ENCODE results near the gene CXCL10.
A peak's percentile ranks its signal among the peaks of the same experiment; 100 is the strongest.
"Not testable (repeated sequence)": the region's sequence is repeated elsewhere in the genome, so short reads cannot be mapped to it uniquely, and the experiment has no call there.

CXCL10 gene

DNA sequence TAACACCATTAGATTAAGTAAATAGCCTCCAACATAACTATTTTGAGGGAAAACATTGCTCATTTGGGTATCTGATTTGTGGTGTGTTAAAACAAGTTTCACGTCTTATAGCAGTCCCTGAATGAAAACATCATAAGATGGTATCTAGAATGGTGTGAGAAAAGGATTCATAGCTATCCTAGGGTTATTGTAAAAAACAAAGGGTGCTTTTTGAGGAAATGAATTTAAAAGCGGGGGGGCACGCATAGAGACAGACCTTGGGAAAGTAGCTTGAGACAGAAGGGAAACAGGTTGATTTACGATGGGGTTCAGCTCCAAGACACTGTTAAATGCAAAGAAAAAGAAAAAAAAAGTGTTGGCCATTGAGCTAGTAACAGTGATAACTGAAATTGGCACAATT lies 768 bp upstream of the CXCL10 start:
- no peak for DNase-seq

DNA sequence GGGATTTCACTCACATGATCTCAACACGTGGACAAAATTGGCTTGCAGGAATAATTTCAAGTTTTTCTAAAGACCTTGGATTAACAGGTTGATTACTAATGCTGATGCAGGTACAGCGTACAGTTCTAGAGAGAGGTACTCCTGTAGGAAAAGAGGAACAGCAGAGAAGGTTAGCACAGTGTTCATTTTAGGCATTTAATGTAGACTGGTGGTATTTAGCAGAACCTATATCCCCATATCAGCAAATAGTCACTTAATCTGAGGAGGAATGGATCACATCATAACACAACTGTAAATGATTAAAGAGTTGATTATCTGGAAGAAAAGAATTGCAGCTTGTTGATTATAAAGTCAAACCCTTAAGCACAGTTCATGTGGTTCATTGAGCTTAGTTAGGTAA lies 620 bp downstream of the CXCL10 start:
- no peak for DNase-seq

DNA sequence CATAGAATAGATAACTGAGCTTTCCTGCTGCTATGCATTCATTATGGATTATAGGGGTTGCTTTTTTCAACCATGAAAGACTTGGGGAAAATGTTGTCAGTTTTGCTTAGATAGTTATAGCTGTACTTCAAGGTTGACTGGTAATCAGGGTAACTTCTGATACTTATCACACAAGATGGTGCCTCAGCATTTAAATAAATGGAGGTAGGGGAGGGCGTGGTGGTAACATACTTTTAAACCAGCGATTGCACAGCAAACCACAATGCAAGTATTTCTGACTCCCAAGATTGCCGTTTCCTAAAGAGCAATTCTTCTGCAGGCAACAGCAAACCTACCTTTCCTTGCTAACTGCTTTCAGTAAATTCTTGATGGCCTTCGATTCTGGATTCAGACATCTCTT lies 1.3 kb downstream of the CXCL10 start:
- no peak for DNase-seq

DNA sequence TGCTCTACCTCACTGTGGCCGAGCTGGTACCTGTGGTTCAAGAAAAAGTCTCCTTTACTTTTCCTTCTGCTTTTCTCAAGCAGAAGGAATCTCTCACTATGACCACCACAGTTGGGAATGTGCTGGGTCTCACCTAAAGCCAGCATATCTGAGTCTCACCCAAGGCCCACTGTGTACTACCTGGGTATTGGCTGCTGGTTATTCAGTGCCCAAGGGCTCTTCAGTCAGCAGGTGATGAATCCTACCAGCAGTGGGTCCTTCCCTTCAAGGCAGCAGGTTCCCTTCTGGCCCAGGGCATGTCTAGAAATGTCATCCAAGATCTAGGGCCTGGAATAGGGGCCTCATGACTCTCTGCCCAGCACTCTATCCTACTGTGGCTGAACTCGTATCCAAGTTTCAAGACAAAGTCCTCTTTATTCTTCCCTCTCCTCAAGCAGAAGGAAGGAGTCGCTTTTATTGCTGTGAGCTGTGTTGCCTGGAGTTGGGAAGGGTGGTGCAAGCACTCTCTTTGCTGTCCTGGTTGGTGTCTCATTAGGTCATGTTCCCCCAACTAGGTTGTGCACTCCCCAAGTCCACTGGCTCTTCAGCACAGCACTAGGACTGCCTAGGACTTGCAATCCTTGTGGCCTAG lies 6.1 kb downstream of the CXCL10 start:
- DNase-seq: no peak

DNA sequence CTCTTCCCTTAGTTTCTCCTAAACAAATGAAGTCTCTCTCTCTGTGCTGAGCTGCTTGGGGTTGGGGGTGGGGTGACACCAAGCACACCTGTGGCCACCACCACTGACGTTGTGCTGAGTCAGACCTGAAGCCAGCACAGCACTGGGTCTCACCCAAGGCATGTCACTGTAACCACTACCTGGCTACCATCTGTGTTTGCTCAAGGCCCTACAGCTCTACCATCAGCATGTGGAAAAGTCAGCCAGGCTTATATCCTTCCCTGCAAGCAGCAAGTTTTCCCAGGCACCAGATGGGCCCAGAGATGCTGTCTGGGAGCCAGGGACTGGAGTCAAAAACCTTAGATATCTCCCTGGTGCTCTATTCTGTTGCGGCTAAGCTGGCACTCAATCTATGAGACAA lies 6.9 kb downstream of the CXCL10 start:
- no peak for DNase-seq

DNA sequence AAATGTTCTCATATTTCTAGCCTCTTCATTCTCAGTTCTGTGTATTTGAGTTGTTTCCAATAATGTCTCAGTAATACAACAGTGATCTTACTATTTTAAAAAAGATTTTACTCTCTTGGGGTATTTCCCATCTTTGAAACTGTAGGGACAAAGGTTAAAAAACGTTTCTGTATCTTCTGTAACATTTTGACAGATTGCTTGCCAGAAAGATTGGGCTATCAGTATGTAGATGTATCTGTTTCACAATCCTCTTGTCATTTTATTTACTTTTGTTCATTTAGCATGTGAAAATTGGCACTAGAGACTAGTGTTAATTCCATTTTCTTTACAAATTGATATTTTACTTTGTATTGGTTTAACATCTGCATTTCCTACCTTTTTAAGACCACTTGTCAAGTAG lies 9.8 kb downstream of the CXCL10 start:
- DNase-seq: no peak

DNA sequence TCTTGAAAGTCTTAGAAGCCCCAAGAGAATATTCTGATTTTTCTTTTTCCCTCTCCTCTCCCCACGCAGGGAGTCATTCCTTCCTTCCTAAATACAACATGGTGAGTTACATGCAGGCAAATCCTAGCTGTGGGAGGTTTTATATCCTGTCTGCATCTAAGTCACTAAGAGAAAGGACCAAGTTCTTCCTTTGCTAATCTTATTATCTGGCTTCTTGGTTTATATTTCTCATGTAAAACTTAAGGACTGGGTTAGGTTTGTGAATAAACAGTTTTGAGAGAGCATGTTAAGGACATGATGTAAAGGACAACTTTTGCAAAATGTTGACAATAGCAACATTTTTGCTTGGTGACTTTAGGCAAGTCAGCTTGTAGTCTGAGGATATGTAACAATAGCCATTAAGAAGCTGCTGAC lies 10.9 kb downstream of the CXCL10 start:
- DNase-seq: no peak

DNA sequence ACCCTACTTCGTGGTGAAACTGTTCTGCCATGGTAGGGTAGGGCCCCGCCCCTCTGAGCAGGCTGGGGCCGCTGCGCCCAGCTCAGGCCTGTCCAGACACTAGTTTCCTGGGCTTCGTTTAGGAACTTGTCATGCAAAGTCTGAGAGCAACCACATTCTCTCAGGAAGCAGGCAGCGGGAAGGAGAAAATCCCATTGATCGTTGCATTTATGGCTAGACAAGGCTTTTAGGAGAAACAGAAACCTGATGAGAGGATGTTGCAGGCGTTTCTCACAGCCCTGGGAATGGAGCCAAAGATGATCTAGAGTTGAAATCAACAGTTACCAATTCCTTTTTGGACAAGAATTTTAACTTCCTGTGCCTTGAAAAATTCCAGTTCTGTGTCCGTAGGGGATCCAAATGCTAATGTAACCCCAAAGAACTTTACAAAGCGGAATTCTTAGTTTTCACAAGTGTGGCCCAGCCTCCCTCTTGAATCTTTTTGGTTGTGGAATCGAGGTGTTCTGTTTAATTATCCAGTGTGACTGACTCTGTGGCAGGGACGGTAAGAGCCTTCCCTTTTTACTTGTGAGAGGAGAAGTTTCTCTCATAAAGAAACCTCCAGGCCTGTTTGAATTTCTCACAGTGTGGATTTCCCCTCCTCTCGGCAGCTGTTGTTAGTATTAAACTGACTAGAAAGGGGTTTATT lies 11.5 kb downstream of the CXCL10 start:
- DNase-seq: no peak

DNA sequence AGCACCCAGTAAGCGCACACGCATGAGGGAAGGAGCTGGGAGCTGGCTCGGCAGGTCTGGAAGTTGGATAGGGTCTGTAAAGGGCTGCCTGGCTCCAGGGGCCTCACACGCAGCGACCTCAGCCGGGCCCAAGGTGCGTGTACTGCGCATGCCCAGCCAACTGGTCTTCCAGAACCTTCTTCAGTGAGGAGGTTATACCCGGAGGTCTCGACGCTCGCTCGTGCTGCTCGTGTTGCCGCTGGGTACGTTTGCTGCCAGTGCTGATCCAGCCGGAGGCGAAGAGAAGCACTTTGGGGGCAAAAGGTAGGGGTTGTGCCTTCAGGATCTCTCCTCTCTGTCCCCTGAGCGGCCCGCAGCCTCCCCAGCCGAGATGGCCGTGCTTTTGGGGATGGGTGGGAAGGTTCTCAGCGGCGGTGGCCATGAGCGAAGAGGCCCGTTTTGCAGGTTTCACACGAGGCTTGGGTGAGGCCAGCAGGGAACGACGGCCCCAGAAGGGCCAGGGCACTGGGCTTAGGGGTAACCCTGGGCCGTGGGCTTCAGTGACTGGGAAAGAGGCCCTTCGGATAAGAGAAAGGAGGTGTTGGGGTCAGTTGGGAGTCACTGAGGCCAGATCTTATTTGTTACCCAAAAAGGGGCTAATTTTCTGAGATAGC lies 12.2 kb downstream of the CXCL10 start:
- no peak for DNase-seq

DNA sequence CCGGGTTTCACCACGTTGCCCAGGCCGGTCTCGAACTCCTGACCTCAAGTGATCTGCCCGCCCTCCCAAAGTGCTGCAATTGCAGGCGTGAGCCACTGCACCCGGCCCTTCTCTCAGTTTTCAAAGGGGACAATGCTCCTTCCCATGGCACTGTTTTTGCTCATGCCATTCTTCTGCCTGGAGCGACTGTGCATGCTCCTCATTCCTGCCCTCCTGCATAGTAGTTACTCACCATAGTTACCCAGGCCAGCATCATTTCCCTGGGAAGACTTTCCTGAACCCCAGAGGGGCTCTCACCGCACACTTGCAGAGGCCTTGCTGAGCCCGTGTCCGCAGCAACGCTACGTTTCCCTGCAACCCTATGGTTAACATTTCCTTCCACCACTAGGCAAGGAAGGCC lies 12.7 kb downstream of the CXCL10 start:
- no peak for DNase-seq

DNA sequence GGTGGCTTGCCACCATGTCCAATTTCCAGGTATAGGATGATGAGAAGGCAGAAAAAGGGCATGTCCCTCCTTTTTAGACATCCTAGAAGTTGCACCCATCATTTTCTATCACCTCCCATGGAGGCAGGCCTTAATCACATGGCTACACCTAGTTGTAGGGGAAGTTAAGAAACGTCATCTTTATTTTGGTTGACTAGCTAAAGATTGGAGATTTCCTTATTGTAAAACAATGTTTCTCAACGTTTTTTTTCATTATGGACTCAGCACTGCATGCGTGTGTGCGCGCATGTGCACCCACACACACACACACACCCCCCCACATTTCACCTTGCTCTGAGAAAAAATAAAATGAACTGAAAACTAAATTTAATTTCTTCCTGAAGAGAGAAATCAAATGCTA lies 14.0 kb downstream of the CXCL10 start:
- no peak for DNase-seq

DNA sequence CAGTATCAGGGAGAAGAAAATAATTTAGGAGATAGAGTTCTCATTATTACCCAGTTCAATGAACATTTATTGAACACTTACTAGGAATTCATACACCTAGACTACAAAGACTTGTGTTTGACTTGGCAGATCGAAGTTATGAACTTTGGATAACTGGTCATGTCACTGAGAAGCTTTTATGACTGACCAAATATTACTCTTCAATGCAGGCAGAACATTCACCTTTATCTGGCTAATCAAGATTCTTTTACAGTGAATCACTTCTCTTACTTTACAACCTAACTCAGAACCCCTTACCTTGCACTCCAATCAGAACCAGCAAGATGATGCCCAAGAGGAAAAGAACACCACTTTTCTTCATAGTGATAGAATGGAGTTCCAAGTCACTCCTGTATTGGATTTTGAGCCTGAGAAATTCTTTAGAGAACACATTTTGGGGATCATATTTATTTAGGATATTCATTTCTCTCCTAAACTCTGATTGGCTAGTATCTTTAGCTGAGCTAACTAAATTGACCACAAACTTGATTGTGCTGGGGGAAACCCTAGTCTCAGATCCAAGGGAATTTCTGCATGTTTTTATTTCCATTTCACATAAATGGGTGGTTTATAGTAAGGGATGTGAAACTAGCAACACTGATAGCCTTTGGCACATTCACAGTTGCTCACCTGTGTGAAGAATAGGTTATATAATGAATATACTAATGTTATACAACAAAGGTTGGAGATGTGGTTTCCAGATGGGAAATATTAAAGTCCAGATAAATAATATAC lies 16.0 kb downstream of the CXCL10 start, which contains the start of gene CXCL9:
Gene CXCL9 (minus strand): TSS at position 421 of the 774 bp plus-strand sequence. CDS start 60 bp downstream, at position 361.
- no peak for DNase-seq

DNA sequence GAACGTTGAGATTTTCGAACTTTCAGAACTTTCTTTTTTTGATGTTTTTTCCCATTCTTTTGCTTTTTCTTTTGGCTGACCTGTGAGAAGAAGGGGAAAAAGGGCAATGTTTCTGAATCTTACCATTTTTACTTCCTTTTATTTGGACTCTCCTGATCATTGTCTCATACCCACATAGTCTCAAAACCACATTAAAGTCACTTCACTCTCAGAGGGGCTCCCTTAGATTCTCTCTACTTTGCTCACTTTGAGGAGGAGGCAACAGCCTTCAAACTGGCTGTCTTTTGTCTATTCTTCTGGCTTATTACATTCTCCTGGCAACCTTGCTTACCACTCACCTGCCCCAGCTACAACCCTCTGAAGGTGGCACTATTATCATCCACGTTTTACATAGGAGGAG lies 19.7 kb downstream of the CXCL10 start:
- no peak for DNase-seq

DNA sequence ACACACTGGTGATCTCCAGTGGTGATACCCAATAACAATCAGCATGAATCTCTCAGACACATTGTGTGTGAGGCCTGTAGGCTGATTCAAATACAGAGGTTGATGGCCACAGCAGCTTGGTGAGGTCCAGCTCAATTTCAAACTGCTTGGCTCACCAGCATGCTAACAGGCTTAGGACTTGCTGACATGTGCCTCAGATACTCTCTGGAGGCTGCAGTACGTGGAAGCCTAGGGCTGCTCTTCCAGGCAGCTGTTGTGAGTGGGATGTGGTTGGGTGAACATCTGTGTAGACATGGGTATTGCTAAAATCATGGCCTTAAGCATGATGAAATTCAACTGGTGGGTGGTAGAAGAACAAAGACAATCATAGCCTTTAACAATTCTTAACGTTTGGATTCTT lies 20.3 kb downstream of the CXCL10 start:
- no peak for DNase-seq

DNA sequence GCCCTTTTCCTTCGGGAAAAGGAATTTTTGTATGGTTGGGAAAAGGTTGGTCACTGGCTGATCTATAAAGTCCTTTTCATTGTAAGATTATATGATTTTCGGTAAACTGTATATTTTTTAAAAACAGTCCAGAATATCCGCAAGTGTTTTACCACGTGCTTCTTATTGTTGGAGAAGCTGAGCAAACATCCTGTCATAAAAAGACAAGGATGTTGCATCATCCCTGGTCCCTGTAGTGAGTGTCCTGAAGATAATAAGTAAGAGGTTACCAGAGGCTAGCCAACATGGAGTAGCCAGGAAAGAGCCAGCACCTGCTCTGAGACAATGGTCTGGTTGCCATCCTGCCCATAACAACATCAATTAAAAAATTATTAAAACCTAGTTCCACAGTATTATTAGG lies 21.1 kb downstream of the CXCL10 start:
- DNase-seq: no peak

DNA sequence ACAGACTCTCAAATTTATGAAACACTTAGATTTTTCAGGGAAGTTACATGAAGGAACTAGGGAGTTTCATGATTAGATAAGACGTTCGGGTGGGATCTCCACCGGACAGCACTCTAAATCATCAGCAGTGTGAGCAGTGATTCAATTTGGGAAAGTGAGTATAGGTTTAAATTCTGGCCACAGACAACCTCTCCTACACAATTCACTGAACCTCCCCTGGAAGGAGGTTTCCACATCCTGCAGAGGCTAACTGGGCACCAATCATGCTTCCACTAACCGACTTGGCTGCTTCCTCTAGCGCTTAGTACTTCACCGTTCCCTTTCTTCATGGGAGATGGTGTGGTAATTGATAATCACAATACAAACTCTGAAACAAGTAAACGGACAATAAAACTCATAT lies 21.6 kb downstream of the CXCL10 start:
- no peak for DNase-seq

DNA sequence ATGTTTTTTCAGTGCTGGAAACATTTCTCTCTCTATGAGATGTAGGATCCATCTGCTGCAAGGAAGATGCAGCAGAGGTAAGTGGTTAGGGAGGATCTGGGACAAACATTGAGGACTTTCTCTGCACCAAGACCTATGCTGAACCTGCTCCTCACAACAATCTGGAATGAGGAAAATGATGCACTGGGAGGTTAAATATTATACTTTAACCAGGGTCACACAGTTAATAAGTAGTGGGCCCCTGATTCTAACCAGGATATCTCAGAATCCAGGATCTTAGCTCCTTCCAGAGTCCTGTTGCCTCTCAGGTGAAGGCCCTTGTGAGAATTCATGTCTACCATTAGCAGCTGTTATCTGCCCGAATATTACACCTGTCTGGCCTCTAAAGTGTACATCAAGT lies 23.0 kb downstream of the CXCL10 start:
- no peak for DNase-seq

DNA sequence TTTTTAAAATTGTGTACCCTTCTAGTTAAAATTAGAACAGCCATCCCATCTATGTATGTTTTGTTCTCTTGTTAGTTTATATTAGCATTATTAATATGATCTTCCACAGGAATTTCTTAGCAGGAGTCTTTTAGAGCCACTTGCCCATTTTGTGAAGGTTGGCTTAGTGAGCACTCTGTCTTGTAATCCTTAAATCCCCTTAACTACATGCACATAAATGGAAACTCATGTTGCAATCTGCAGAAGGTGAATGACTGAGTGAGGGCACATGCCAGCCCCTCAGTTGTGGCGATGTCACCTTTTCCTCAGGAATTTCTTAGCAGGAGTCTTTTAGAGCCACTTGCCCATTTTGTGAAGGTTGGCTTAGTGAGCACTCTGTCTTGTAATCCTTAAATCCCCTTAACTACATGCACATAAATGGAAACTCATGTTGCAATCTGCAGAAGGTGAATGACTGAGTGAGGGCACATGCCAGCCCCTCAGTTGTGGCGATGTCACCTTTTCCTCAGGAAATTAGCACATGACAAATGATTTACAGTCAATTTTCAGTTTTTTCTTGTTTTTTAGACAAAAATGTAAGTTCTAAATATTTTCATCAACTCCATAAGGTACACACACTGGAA lies 24.7 kb downstream of the CXCL10 start:
- not testable (repeated sequence) for DNase-seq

DNA sequence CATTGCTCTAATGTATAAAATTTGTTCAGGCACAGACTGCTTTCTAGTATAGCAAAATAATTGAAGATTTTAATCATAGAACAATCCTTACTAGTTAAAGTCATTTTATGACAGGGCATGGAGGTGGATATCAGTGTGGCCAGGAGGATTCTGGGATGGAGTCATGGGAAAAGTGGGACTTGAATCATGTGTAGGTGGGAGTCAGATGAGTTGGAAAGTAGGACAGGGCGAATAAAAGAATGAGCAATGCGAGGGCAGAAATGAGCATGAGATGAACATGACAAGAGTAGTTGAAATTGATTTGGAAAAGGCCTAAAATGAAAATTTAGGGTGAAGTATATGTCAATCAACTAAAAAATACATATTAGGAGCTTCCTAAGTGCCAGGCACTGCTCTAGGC lies 25.4 kb downstream of the CXCL10 start:
- DNase-seq: no peak

DNA sequence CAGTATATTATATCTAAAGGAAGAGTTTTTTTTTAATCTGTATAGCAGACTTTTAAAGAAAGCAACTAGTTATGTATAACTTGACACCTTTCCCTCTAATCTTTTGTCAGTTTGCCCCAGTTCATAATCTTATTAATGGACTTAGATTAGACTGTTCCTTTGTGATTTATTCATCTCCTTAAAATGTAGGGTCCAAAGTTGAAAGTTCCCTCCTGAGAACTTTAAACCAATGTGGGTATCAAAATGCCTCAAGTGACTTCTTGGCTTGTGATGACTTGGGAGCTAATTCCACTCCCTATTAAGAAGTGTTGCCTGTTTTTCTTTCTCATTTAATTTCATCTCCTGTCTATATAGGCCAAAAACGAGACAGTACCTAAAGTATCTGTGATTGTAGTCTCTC lies 26.2 kb downstream of the CXCL10 start:
- DNase-seq: no peak

DNA sequence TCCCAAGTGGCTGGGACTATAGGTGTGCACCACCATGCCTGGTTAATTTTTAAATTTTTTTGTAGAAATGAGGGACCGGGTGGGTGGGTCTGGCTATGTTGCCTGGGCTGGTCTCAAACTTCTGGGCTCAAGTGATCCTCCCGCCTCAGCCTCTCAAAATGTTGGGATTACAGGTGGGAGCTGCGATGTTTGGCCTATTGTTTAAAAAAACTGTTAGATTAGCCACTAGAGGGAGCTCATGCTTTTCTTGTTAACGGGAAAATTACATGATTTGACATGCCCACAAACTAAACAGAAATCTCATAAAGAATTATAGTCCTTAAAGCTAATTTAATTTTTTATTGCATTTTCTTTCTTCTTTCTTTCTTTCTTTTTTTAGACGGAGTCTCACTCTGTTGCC lies 27.6 kb downstream of the CXCL10 start:
- peak in 1 of 2 donors; percentile 56 for DNase-seq

DNA sequence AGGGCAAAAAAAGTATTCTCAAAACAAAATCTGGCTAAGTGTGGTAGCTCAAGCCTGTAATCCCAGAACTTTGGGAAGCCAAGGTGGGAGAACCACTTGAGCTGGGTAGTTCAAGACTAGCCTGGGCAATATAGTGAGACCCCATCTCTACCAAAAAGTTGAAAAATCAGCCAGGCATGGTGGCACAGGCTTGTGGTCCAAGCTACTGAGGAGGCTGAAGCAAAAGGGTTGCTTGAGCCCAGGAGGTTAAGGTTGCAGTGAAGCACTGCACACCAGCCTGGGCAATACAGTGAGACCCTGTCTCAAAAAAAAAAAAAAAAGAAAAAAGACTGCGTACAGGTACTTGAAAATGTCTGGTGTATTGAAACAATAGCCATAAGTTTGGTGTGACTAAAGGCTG lies 30.8 kb downstream of the CXCL10 start:
- DNase-seq: no peak
